ENCODE measurements around the gene PLA1A. TPM values are rescaled to one million over a fixed set of nuclear protein-coding genes. Genes with fewer than 3 reads are reported as not detected.
A peak's percentile ranks its signal among the peaks of the same experiment; 100 is the strongest.

Gene PLA1A
- total RNA-seq, 4 donors from 2014 or later = 0.97 to 9.6 (median 3.2) TPM

GRCh38 chr3:119557877-119558269 lies 39.8 kb upstream of the PLA1A start:
- ATAC-seq (no peak), DNase-seq (no peak)
- in situ Hi-C loops (cut with MboI; ENCODE audit: low sequenced_read_pairs in 4 of 4) = no loop called here
- no peak for TF ChIP-seq CTCF (IDR thresholded peaks at IDR 0.05 in 4 of 5, conservative IDR thresholded peaks at IDR 0.05 in 1 of 5)
- Histone ChIP-seq H3K27ac (no peak overlapping the region), H3K4me3 (no peak overlapping the region), H3K27me3 (no peaks in the 10 kb centered on the region), H3K36me3 (no peaks in the 10 kb centered on the region), H3K9me3 (no peaks in the 10 kb centered on the region), H3K4me1 (peaks cover 0 to 4% of the 10 kb centered on the region in 2 donors)
- intact Hi-C loops (cut with DNase I; ENCODE audit: low total_unique reads) = no loop called here

- no peak for DNase-seq
- Histone ChIP-seq H3K9me3 (no peaks in the 10 kb centered on the region), H3K27me3 (no peaks in the 10 kb centered on the region), H3K27ac (no peak overlapping the region), H3K4me3 (no peak overlapping the region), H3K36me3 (no peaks in the 10 kb centered on the region), H3K4me1 (peaks cover 0 to 4% of the 10 kb centered on the region in 2 donors)
- no peak for ATAC-seq
- in situ Hi-C loops (cut with MboI; ENCODE audit: low sequenced_read_pairs in 4 of 4) (no loop called here), intact Hi-C loops (cut with DNase I; ENCODE audit: low total_unique reads) (no loop called here)
- no peak for TF ChIP-seq POLR2A (IDR thresholded peaks at IDR 0.05)
- TF ChIP-seq CTCF (IDR thresholded peaks at IDR 0.05 in 4 of 5, conservative IDR thresholded peaks at IDR 0.05 in 1 of 5) = no peak
Measured at GRCh38 chr3:119558626-119559317, 38.9 kb upstream of the PLA1A start.

GRCh38 chr3:119559441-119559963 lies 38.2 kb upstream of the PLA1A start, which contains the start of gene CD80:
Gene CD80 (minus strand): TSS chr3:119559614. CDS start chr3:119557728, 1,886 bp downstream.
- no peaks in the 10 kb centered on the region for H3K27me3 ChIP-seq
- in situ Hi-C loops (cut with MboI; ENCODE audit: low sequenced_read_pairs in 4 of 4) = no loop called here
- ATAC-seq (no peak), DNase-seq (peak in 1 of 2 donors; percentile 27)
- H3K36me3 ChIP-seq = no peaks in the 10 kb centered on the region
- no peaks in the 10 kb centered on the region for H3K9me3 ChIP-seq
- no peak within 1 kb of the TSS for H3K27ac ChIP-seq
- TF ChIP-seq CTCF (IDR thresholded peaks at IDR 0.05 in 4 of 5, conservative IDR thresholded peaks at IDR 0.05 in 1 of 5) = peak in 1 of 5 experiments; percentile 28
- TF ChIP-seq POLR2A (IDR thresholded peaks at IDR 0.05) = no peak
- H3K4me3 ChIP-seq = no peak within 1 kb of the TSS
- intact Hi-C loops (cut with DNase I; ENCODE audit: low total_unique reads) = no loop called here
- peaks cover 0 to 4% of the 10 kb centered on the region in 2 donors for H3K4me1 ChIP-seq

GRCh38 chr3:119560160-119560559 lies 37.5 kb upstream of the PLA1A start:
- intact Hi-C loops (cut with DNase I; ENCODE audit: low total_unique reads) (no loop called here), in situ Hi-C loops (cut with MboI; ENCODE audit: low sequenced_read_pairs in 4 of 4) (no loop called here)
- no peak overlapping the region for H3K4me3 ChIP-seq
- TF ChIP-seq POLR2A (IDR thresholded peaks at IDR 0.05) (no peak), CTCF (IDR thresholded peaks at IDR 0.05 in 4 of 5, conservative IDR thresholded peaks at IDR 0.05 in 1 of 5) (no peak)
- no peak for DNase-seq
- H3K9me3 ChIP-seq = no peaks in the 10 kb centered on the region
- H3K4me1 ChIP-seq = peaks cover 0 to 4% of the 10 kb centered on the region in 2 donors
- H3K36me3 ChIP-seq = no peaks in the 10 kb centered on the region
- no peak overlapping the region for H3K27ac ChIP-seq
- no peaks in the 10 kb centered on the region for H3K27me3 ChIP-seq
- ATAC-seq = no peak

Data from gastrocnemius medialis (tissue), 4 donors.